Measurements from ENCODE around the gene SLC49A3. TPM values are rescaled to one million over a fixed set of nuclear protein-coding genes. Genes with fewer than 3 reads are reported as not detected.

SLC49A3 gene
- total RNA-seq, 2 donors from 2014 or later = 15.1 to 16.4 TPM

- Mint-ChIP-seq H3K27ac (no peak overlapping the region), H3K36me3 (ENCODE audit: low read depth) (peaks cover 44% of the 10 kb centered on the region), H3K27me3 (ENCODE audit: insufficient read depth) (no peaks in the 10 kb centered on the region), H3K9me3 (no peaks in the 10 kb centered on the region), H3K4me1 (no peaks in the 10 kb centered on the region), H3K4me3 (no peak overlapping the region)
- TF ChIP-seq, protein P1, sequence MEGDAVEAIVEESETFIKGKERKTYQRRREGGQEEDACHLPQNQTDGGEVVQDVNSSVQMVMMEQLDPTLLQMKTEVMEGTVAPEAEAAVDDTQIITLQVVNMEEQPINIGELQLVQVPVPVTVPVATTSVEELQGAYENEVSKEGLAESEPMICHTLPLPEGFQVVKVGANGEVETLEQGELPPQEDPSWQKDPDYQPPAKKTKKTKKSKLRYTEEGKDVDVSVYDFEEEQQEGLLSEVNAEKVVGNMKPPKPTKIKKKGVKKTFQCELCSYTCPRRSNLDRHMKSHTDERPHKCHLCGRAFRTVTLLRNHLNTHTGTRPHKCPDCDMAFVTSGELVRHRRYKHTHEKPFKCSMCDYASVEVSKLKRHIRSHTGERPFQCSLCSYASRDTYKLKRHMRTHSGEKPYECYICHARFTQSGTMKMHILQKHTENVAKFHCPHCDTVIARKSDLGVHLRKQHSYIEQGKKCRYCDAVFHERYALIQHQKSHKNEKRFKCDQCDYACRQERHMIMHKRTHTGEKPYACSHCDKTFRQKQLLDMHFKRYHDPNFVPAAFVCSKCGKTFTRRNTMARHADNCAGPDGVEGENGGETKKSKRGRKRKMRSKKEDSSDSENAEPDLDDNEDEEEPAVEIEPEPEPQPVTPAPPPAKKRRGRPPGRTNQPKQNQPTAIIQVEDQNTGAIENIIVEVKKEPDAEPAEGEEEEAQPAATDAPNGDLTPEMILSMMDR (conservative IDR thresholded peaks at IDR 0.05) = no peak
- Histone ChIP-seq H3K27me3 (ENCODE audit: control insufficient read depth, insufficient read depth, low read length, poor library complexity, severe bottlenecking) (no peaks in the 10 kb centered on the region), H3K9ac (ENCODE audit: extremely low read depth, low read length, poor library complexity, severe bottlenecking) (no peak overlapping the region), H3K27ac (ENCODE audit: low read depth, low read length) (no peak overlapping the region), H3K36me3 (ENCODE audit: control insufficient read depth, insufficient read depth, low read length) (peaks cover 39% of the 10 kb centered on the region), H3K4me3 (ENCODE audit: low read length) (no peak overlapping the region), H3K9me3 (ENCODE audit: control insufficient read depth, low read length) (no peaks in the 10 kb centered on the region), H3K4me1 (ENCODE audit: control insufficient read depth, insufficient read depth, low read length) (no peaks in the 10 kb centered on the region)
- DNase-seq = no peak
- 95 to 98% methylated on average over 25 to 27 of the region's 27 CpGs for WGBS, 2 experiments (ENCODE audit: insufficient coverage in 1 of 2, insufficient read length in 1 of 2)
These were observed 41.6 kb upstream of the SLC49A3 start for GRCh38 chr4:730511-730910.

DNA sequence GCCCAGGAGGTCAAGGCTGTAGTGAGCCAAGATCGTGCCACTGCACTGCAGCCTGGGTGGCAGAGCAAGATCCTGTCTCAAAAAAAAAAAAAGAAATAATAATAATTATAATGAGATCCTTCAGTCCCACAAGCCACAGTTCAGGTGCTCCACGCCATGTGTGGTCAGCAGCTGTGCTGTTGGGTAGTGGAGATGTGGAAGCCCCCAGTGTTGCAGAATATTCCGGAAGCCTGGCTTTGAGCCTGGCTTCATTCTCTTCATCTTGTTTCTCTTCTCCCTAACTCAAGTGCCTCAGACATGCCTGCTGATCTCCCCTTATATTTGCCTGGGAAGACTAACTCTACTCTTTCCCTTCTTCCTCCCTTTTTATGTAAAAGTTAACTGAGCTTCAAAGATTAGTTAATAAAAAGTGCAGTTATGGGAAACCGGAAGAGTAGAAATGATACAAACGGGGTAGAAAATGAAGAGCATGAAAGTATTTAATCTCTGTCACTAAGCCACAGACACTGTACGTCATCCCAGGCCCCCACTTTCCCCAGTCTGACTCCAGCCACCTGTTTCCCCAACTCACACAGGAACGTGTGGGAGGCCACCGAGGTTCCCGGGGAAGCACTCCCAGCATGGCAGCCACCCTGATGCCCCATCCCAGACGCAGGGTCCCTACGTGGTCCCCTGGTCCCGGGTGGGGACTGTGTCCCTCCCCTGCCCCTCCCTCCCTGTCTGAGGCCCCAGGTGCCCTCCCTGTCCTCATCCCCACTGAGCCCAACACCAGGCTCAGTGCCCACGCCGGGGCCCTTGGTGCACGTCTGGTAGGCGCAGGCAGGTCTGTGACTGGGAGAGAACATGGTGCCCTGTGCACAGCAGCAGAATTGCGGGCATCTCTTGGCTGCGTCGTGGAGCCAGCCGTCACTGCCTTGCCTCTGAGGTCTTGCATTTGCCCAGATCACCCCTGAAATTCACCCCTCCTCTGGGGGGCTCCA lies 40.7 kb upstream of the SLC49A3 start:
- Mint-ChIP-seq H3K27me3 (ENCODE audit: insufficient read depth) (no peaks in the 10 kb centered on the region), H3K4me1 (no peaks in the 10 kb centered on the region), H3K27ac (no peak overlapping the region), H3K36me3 (ENCODE audit: low read depth) (peaks cover 42% of the 10 kb centered on the region), H3K9me3 (no peaks in the 10 kb centered on the region), H3K4me3 (no peak overlapping the region)
- Histone ChIP-seq H3K27me3 (ENCODE audit: control insufficient read depth, insufficient read depth, low read length, poor library complexity, severe bottlenecking) (no peaks in the 10 kb centered on the region), H3K4me1 (ENCODE audit: control insufficient read depth, insufficient read depth, low read length) (no peaks in the 10 kb centered on the region), H3K9me3 (ENCODE audit: control insufficient read depth, low read length) (no peaks in the 10 kb centered on the region), H3K36me3 (ENCODE audit: control insufficient read depth, insufficient read depth, low read length) (peaks cover 34% of the 10 kb centered on the region), H3K9ac (ENCODE audit: extremely low read depth, low read length, poor library complexity, severe bottlenecking) (no peak overlapping the region), H3K4me3 (ENCODE audit: low read length) (no peak overlapping the region), H3K27ac (ENCODE audit: low read depth, low read length) (no peak overlapping the region)
- TF ChIP-seq, protein P1 (conservative IDR thresholded peaks at IDR 0.05) = no peak
- DNase-seq = no peak
- WGBS, 2 experiments (ENCODE audit: insufficient coverage in 1 of 2, insufficient read length in 1 of 2) = 96% methylated on average over 14 to 20 of the region's 20 CpGs

DNA sequence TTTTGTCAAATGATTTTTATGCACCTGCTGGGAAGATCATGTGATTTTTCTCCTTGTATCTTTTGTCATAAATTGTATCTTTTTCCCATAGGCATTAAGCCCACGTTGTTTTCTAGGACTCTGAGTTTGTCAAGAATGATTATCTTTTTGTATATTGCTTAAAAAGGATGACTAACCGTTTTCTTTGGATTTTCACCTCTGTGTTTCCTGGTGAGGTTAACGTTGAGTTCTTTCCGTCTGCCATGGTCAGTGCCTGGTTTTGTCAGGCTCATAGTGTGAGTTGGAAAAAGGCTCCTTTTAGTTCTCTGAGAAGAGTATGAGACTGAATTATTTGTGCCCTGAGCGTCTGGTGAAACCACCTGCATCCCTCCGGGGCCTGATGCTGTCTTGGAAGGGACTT lies 38.6 kb upstream of the SLC49A3 start:
- Mint-ChIP-seq H3K4me3 (no peak overlapping the region), H3K36me3 (ENCODE audit: low read depth) (peaks cover 42% of the 10 kb centered on the region), H3K9me3 (no peaks in the 10 kb centered on the region), H3K27ac (no peak overlapping the region), H3K4me1 (no peaks in the 10 kb centered on the region), H3K27me3 (ENCODE audit: insufficient read depth) (no peaks in the 10 kb centered on the region)
- Histone ChIP-seq H3K4me3 (ENCODE audit: low read length) (no peak overlapping the region), H3K4me1 (ENCODE audit: control insufficient read depth, insufficient read depth, low read length) (no peaks in the 10 kb centered on the region), H3K27me3 (ENCODE audit: control insufficient read depth, insufficient read depth, low read length, poor library complexity, severe bottlenecking) (no peaks in the 10 kb centered on the region), H3K9ac (ENCODE audit: extremely low read depth, low read length, poor library complexity, severe bottlenecking) (no peak overlapping the region), H3K9me3 (ENCODE audit: control insufficient read depth, low read length) (no peaks in the 10 kb centered on the region), H3K27ac (ENCODE audit: low read depth, low read length) (no peak overlapping the region), H3K36me3 (ENCODE audit: control insufficient read depth, insufficient read depth, low read length) (peaks cover 28% of the 10 kb centered on the region)
- TF ChIP-seq, protein P1 (conservative IDR thresholded peaks at IDR 0.05) = no peak
- no peak for DNase-seq
- WGBS, 2 experiments (ENCODE audit: insufficient coverage in 1 of 2, insufficient read length in 1 of 2) = 93 to 100% methylated on average over 2 to 6 of the region's 6 CpGs
